ENCODE data around the gene EBF3.

- no peak for TF ChIP-seq CTCF (IDR thresholded peaks at IDR 0.05)
- TF ChIP-seq POLR2A (IDR thresholded peaks at IDR 0.05): no peak
Measured at GRCh38 chr10:129825826-129826225, 138.2 kb downstream of the EBF3 start.

Measured in Peyer's patch (tissue), 4 donors.